Measurements from ENCODE around the gene LARGE1.

LARGE1 gene

GRCh38 chr22:33889748-33890147, 30.5 kb downstream of the LARGE1 start:
- H3K9me3 Mint-ChIP-seq = no peaks in the 10 kb centered on the region

DNA sequence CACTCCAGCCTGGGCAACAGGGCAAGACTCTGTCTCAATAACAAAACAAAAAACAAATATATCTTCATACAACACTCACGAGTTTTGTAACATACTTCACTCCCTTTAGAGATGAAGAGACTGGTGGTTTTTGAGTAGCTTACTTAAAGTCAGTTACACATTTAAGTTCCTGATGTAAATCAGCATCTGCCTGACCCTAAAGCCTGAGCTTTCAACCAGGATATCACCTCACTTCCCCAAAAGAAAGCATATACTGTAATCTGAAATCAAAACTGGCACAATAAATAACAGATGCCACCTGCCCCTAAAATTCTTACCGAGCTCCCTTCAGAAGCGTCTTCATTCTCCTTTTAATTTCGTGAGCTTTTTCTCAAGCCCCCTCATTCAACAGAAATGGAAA, 31.5 kb downstream of the LARGE1 start:
- no peak overlapping the region for H3K27ac Mint-ChIP-seq
- no peak overlapping the region for H3K4me3 Mint-ChIP-seq
- TF ChIP-seq, protein P1, sequence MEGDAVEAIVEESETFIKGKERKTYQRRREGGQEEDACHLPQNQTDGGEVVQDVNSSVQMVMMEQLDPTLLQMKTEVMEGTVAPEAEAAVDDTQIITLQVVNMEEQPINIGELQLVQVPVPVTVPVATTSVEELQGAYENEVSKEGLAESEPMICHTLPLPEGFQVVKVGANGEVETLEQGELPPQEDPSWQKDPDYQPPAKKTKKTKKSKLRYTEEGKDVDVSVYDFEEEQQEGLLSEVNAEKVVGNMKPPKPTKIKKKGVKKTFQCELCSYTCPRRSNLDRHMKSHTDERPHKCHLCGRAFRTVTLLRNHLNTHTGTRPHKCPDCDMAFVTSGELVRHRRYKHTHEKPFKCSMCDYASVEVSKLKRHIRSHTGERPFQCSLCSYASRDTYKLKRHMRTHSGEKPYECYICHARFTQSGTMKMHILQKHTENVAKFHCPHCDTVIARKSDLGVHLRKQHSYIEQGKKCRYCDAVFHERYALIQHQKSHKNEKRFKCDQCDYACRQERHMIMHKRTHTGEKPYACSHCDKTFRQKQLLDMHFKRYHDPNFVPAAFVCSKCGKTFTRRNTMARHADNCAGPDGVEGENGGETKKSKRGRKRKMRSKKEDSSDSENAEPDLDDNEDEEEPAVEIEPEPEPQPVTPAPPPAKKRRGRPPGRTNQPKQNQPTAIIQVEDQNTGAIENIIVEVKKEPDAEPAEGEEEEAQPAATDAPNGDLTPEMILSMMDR (IDR thresholded peaks at IDR 0.05; ENCODE audit: unreplicated experiment in 3 of 3) = no peak
- H3K9me3 Mint-ChIP-seq = no peaks in the 10 kb centered on the region
- H3K36me3 Mint-ChIP-seq (ENCODE audit: low read depth) = no peaks in the 10 kb centered on the region
- H3K27me3 Mint-ChIP-seq (ENCODE audit: low read depth) = peaks cover 3% of the 10 kb centered on the region
- no peaks in the 10 kb centered on the region for H3K4me1 Mint-ChIP-seq

More at GRCh38 chr22:33889748-33890147, 30.5 kb downstream of the LARGE1 start:
- Mint-ChIP-seq H3K4me3 (no peak overlapping the region), H3K36me3 (ENCODE audit: low read depth) (peaks cover 3% of the 10 kb centered on the region), H3K4me1 (no peaks in the 10 kb centered on the region), H3K27me3 (ENCODE audit: low read depth) (peaks cover 3% of the 10 kb centered on the region), H3K27ac (no peak overlapping the region)
- TF ChIP-seq, protein P1 (IDR thresholded peaks at IDR 0.05; ENCODE audit: unreplicated experiment in 3 of 3) = no peak

GRCh38 chr22:33887173-33887572, 33.1 kb downstream of the LARGE1 start:
- TF ChIP-seq, protein P1 (IDR thresholded peaks at IDR 0.05; ENCODE audit: unreplicated experiment in 3 of 3) = no peak
- Mint-ChIP-seq H3K27ac (no peak overlapping the region), H3K4me3 (no peak overlapping the region), H3K4me1 (no peaks in the 10 kb centered on the region), H3K9me3 (no peaks in the 10 kb centered on the region), H3K27me3 (ENCODE audit: low read depth) (peaks cover 3% of the 10 kb centered on the region), H3K36me3 (ENCODE audit: low read depth) (no peaks in the 10 kb centered on the region)

GRCh38 chr22:33886696-33887095, 33.6 kb downstream of the LARGE1 start:
- Mint-ChIP-seq H3K9me3 (no peaks in the 10 kb centered on the region), H3K27me3 (ENCODE audit: low read depth) (peaks cover 3% of the 10 kb centered on the region), H3K4me1 (no peaks in the 10 kb centered on the region), H3K4me3 (no peak overlapping the region), H3K27ac (no peak overlapping the region), H3K36me3 (ENCODE audit: low read depth) (no peaks in the 10 kb centered on the region)
- TF ChIP-seq, protein P1 (IDR thresholded peaks at IDR 0.05; ENCODE audit: unreplicated experiment in 3 of 3) = no peak

- Mint-ChIP-seq H3K4me1 (no peaks in the 10 kb centered on the region), H3K27ac (no peak overlapping the region), H3K9me3 (no peaks in the 10 kb centered on the region), H3K36me3 (ENCODE audit: low read depth) (no peaks in the 10 kb centered on the region), H3K27me3 (ENCODE audit: low read depth) (peaks cover 3% of the 10 kb centered on the region), H3K4me3 (no peak overlapping the region)
- TF ChIP-seq, protein P1 (IDR thresholded peaks at IDR 0.05; ENCODE audit: unreplicated experiment in 3 of 3) = no peak
Observed at GRCh38 chr22:33884829-33885228, 35.4 kb downstream of the LARGE1 start.

DNA sequence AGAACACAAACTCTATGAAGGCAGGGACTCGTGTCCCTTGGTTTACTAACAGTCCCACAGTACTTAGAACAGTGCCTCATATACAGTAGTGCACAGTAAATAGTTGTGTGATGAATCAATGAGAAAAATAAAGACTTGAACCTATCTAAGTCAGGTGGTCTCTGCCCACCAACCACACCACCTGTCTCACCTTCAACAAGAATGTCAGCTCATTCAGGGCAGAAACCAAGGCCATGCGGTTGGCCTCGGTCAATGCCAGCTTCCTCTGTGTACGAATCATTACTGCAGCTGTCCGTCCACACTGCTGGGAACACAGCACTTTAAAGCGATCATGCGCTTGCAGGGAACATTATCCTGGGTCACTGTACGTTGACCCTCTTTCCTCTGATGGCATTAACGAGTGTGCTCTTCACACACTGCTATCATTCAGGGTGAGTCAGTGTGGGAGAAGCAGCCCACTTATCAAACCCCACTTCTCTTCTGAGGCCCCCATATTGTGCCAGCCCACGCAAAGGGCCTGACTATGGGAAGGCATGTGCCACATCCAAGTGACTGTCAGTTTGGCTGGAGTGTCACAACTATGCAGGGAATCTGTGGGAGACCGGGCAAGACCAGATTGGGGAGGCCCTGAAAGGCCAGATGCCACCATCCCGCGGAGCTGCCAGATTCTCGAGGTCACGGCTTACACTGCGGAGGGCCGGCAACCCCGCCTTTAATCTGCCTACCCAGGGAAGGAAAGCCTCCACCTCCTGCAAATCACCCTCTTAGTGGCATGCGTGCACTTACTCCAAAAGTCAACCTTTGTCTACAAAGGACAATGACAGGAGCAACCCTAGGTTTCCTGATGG, 36.1 kb downstream of the LARGE1 start:
- Mint-ChIP-seq H3K27me3 (ENCODE audit: low read depth) (peaks cover 3% of the 10 kb centered on the region), H3K4me3 (no peak overlapping the region), H3K36me3 (ENCODE audit: low read depth) (no peaks in the 10 kb centered on the region), H3K9me3 (no peaks in the 10 kb centered on the region), H3K4me1 (no peaks in the 10 kb centered on the region), H3K27ac (no peak overlapping the region)
- TF ChIP-seq, protein P1 (IDR thresholded peaks at IDR 0.05; ENCODE audit: unreplicated experiment in 3 of 3) = no peak

All from nephron (organoid).